K562 (cell line): ENCODE measurements around the gene A2ML1. TPM values are rescaled to one million over a fixed set of nuclear protein-coding genes. Genes with fewer than 3 reads are reported as not detected.
"Not testable (repeated sequence)": the region's sequence is repeated elsewhere in the genome, so short reads cannot be mapped to it uniquely, and the experiment has no call there.

ENCODE experiments used
- ATAC-seq: fragments of 200-7000 bp; cut with Tn5 transposase; 3 replicates; pipeline ENCODE4 v1.9.1; 2020; ENCODE audit warnings: moderate library complexity
- BruUV-seq: library from RNA; stranded (reverse); fragments of 400-500 nt; replicated peaks from 2 replicates; lab custom pipeline; 2021; lab: Mats Ljungman, UMichigan
- CTCF ChIA-PET: fragments of 300-600 bp; formaldehyde crosslinking; extraction: SDS; loops from one replicate; lab custom pipeline; 2021; ENCODE audit warnings: low intra/inter-chr PET ratio; lab: Yijun Ruan, JAX
- POLR2A ChIA-PET: fragments of 300-600, 350-650 bp; sonication (Branson Sonifier 250); formaldehyde crosslinking; extraction: SDS; loops from one replicate; lab custom pipeline; 2021; ENCODE audit warnings: antibody characterized with exemption, inconsistent platforms; lab: Yijun Ruan, JAX
- DNase-seq, 4 experiments: peaks; one replicate each; pipeline versions ENCODE4 v3.0.0 to v3.0.0-alpha.2; 2011 to 2018; ENCODE audit warnings: low spot score in 3 of 4, mixed read lengths in 3 of 4; ENCODE audit errors: extremely low read depth in 1 of 4
- FAIRE-seq: peaks from 2 replicates; lab custom pipeline; 2011; peaks lifted over from hg19 to GRCh38; lab: Jason Lieb, UNC
- H2AFZ ChIP-seq: 2 replicates; pipeline ENCODE4 v1.6.0; 2011; ENCODE audit warnings: low read depth, low read length, control low read depth, inconsistent platforms
- H3K27ac ChIP-seq: fragments of 200-600 bp; 3 replicates; pipeline ENCODE4 v1.8.0; 2011; ENCODE audit warnings: low read depth, mild to moderate bottlenecking, control low read depth, inconsistent platforms, low read length, moderate library complexity, mixed read lengths; ENCODE audit errors: extremely low read depth
- H3K27me3 ChIP-seq, 2 experiments: fragments of 300-600 bp in 1 of 2; 2 replicates in 1 of 2; 3 replicates in 1 of 2; pipeline versions ENCODE4 v1.6.0 to v1.8.0; 2011; ENCODE audit warnings: inconsistent platforms in 2 of 2, low read length in 2 of 2, mild to moderate bottlenecking in 1 of 2, mixed read lengths in 1 of 2, moderate library complexity in 1 of 2; ENCODE audit not compliant: control insufficient read depth in 2 of 2, insufficient read depth in 2 of 2
- H3K36me3 ChIP-seq: fragments of 300-600 bp; 3 replicates; pipeline ENCODE4 v1.8.0; 2011; ENCODE audit warnings: mild to moderate bottlenecking, low read length, inconsistent platforms; ENCODE audit not compliant: control insufficient read depth, insufficient read depth
- H3K4me1 ChIP-seq, 2 experiments: fragments of 200-600 bp in 1 of 2; replicated peaks in 1 of 2; 2 replicates in 1 of 2; 3 replicates in 1 of 2; pipeline versions ENCODE4 v1.5.1 to v1.8.0; 2011; ENCODE audit warnings: inconsistent platforms in 2 of 2, low read length in 2 of 2, mild to moderate bottlenecking in 1 of 2, mixed read lengths in 1 of 2, moderate library complexity in 1 of 2; ENCODE audit not compliant: control insufficient read depth in 2 of 2, insufficient read depth in 2 of 2
- H3K4me2 ChIP-seq: 2 replicates; pipeline ENCODE4 v1.6.1; 2011; ENCODE audit warnings: low read length, control low read depth, inconsistent platforms, mixed read lengths; ENCODE audit not compliant: insufficient read depth
- H3K4me3 ChIP-seq: fragments of 200-600 bp; sonication (generic), shearing (Covaris generic); 2 replicates; pipeline ENCODE4 v1.5.1; 2016; ENCODE audit warnings: control low read depth, inconsistent platforms
- H3K79me2 ChIP-seq: fragments of 200-600 bp; 3 replicates; pipeline ENCODE4 v1.8.0; 2011; ENCODE audit warnings: low read length, inconsistent platforms; ENCODE audit not compliant: control insufficient read depth, insufficient read depth
- H3K9ac ChIP-seq, 2 experiments: 2 replicates each; pipeline versions ENCODE4 v1.6.0 to v1.6.1; 2011; ENCODE audit warnings: low read depth in 2 of 2, low read length in 2 of 2, control low read depth in 1 of 2, inconsistent platforms in 1 of 2, mild to moderate bottlenecking in 1 of 2, mixed read lengths in 1 of 2; ENCODE audit not compliant: insufficient read depth in 1 of 2
- H3K9me1 ChIP-seq: one replicate; pipeline ENCODE4 v1.6.0; 2011; ENCODE audit warnings: inconsistent platforms, mild to moderate bottlenecking, low read length, moderate library complexity; ENCODE audit not compliant: control insufficient read depth, insufficient read depth
- H3K9me3 ChIP-seq: replicated peaks from 2 replicates; pipeline ENCODE4 v1.5.1; 2011; ENCODE audit warnings: low read depth, low read length, inconsistent platforms; ENCODE audit not compliant: control insufficient read depth, insufficient read depth
- H4K20me1 ChIP-seq: replicated peaks from 2 replicates; pipeline ENCODE4 v1.6.1; 2011; ENCODE audit warnings: low read length, inconsistent platforms, mixed read lengths; ENCODE audit not compliant: control insufficient read depth, insufficient read depth
- ZNF707 ChIP-seq: fragments of 250-450 bp; sonication (Bioruptor Pico); conservative IDR thresholded peaks from 2 replicates; pipeline ENCODE4 v1.8.0; 2022; ENCODE audit warnings: inconsistent platforms, mild to moderate bottlenecking, moderate library complexity
- WGBS: fragments of 100-300 bp; shearing (Covaris generic); methylation state at CpG from one replicate; pipeline ENCODE4 v1.1.6; 2016; ENCODE audit warnings: low coverage, mixed read lengths; ENCODE audit not compliant: insufficient coverage; ENCODE audit errors: missing lambda C conversion rate; 5-methylcytosine and 5-hydroxymethylcytosine counted together
- in situ Hi-C: fragments of 300-500 bp; cut with MboI; formaldehyde crosslinking; loops from 4 replicates; pipeline ENCODE4 v1.15.0; 2018; ENCODE audit warnings: inconsistent platforms, mixed read lengths
- intact Hi-C: fragments of 100-400 bp; cut with micrococcal nuclease; formaldehyde crosslinking; loops from 2 replicates; pipeline ENCODE4 v1.14.2; 2022
- polyA plus RNA-seq, 8 experiments: library from polyadenylated mRNA; depleted of rRNA in 4 of 8; stranded (reverse) in 5 of 8; unstranded in 3 of 8; fragments of >200 nt; fragmentation: Nextera tagmentation in 2 of 8; fragmentation: Illumina TruSeq in 1 of 8; extraction: Ambion mirVana in 2 of 8; extraction: Trizol in 1 of 8; gene quantifications; 2 replicates each; pipeline versions ENCODE4 v1.2.1 to v1.2.3, GENCODE V29; 2011 to 2014; ENCODE audit warnings: inconsistent platforms in 1 of 8, missing spikeins in 1 of 8
- total RNA-seq, 7 experiments: library from RNA; depleted of rRNA in 6 of 7; stranded (reverse); fragments of >200 nt in 6 of 7; fragmentation: Illumina TruSeq in 2 of 7; extraction: Trizol in 2 of 7; gene quantifications; 2 replicates each; pipeline versions ENCODE4 v1.2.1 to v1.2.3, GENCODE V29; 2011 to 2021; ENCODE audit warnings: low replicate concordance in 1 of 7

The A2ML1 gene
- total and polyA plus RNA-seq, 9 of the 15 experiments (the other 6 are each of a cell fraction or from before 2014, with no cell fraction given), result 0.04 to 0.47 (median 0.13) TPM

DNA sequence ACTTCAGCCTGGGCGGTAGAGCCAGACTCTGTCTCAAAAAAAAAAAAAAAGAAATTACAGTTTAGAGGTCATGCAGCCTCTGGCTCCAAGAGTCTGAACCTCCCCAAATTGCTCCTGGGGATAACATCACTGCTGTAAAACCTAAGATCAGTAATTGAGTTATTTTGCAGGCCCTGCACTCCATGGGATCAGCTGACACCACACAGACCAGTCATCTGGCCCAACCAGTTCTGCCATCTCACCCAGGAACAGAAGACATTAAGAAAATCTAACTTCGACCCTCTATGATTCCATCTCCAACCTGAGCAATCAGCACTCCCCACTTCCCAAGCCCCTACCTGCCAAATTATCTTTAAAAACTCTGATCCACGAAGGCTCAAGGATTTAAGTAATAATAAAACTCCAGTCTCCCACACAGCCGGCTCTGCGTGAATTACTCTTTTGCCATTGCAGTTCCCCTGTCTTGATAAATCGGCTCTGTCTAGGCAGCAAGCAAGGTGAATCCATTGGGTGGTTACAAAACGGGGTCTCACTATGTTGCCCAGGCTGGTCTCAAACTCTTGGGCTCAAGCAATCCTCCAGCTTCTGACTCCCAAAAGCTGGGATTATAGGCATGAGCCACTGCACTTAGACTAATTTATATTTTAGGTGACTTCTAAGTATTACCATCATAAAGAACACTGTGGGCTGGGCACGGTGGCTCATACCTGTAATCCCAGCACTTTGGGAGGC lies 1.6 kb upstream of the A2ML1 start:
- CTCF ChIA-PET, POLR2A ChIA-PET: not testable (repeated sequence)

DNA sequence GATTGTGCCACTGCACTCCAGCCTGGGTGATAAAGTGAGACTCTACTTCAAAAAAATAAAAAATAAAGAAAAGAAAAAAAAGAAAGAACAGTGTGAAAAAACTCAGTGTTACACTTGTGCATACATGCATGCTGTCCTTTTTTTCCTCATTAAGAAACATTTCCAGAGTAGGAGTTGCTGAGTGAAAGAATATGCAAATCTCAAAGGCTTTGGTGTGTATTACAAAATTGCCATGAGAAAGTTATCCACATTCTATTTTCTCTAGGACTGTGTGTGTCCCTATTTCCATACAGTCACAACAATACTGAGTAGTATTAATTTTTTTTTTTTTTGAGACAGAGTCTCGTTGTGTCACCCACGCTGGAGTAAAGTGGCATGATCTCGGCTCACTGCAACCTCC lies 830 bp upstream of the A2ML1 start:
- H3K4me3 ChIP-seq, result no peak overlapping the region
- TF ChIP-seq ZNF707 (CRISPR knock-in tag), result no peak
- H3K36me3 ChIP-seq, result no peaks in the 10 kb centered on the region
- H4K20me1 ChIP-seq, result no peaks in the 10 kb centered on the region
- intact Hi-C loops, result loop anchor here (10.0 kb wide), 1 partner anchor 223 kb away; no protein-coding TSS in a partner anchor
- in situ Hi-C loops, result loop anchor here (5.0 kb wide), 1 partner anchor 139 kb away; no protein-coding TSS in a partner anchor
- POLR2A ChIA-PET, result no interaction called here
- H3K9ac ChIP-seq, result no peak overlapping the region
- ATAC-seq (no peak), FAIRE-seq (no peak), DNase-seq (no peak)
- no CpG with 5 or more reads among the region's 3 CpGs for WGBS
- H3K79me2 ChIP-seq, result no peaks in the 10 kb centered on the region
- no peaks in the 10 kb centered on the region for H3K9me1 ChIP-seq
- H3K9me3 ChIP-seq, result no peaks in the 10 kb centered on the region
- peaks cover 0 to 4% of the 10 kb centered on the region in 2 experiments; a peak in 3 of 5 replicates for H3K4me1 ChIP-seq
- no TSS peak for BruUV-seq
- CTCF ChIA-PET, result no interaction called here
- no peak overlapping the region for H3K27ac ChIP-seq
- H3K27me3 ChIP-seq, result no peaks in the 10 kb centered on the region
- no peak overlapping the region for H3K4me2 ChIP-seq
- no peak overlapping the region for H2AFZ ChIP-seq

More for the DNA sequence above, 1.6 kb upstream of the A2ML1 start:
- BruUV-seq, H3K9me1 ChIP-seq, H3K27ac ChIP-seq, H3K4me3 ChIP-seq, H3K4me2 ChIP-seq, H3K9ac ChIP-seq, H3K79me2 ChIP-seq, DNase-seq, FAIRE-seq, H3K36me3 ChIP-seq, H2AFZ ChIP-seq, H3K9me3 ChIP-seq, H3K27me3 ChIP-seq, H4K20me1 ChIP-seq, ATAC-seq, H3K4me1 ChIP-seq: not testable (repeated sequence)
- intact Hi-C loops, result loop anchor here (10.0 kb wide), 1 partner anchor 224 kb away; no protein-coding TSS in a partner anchor
- 65% methylated on average over 6 of the region's 8 CpGs for WGBS
- in situ Hi-C loops, result loop anchor here (5.0 kb wide), 1 partner anchor 139 kb away; no protein-coding TSS in a partner anchor
